K562 (cell line): ENCODE results near the gene ZDHHC12. TPM values are rescaled to one million over a fixed set of nuclear protein-coding genes. Genes with fewer than 3 reads are reported as not detected.

Experiments used
- ATAC-seq: fragments of 200-7000 bp; cut with Tn5 transposase; 3 replicates; pipeline ENCODE4 v1.9.1; 2020; ENCODE audit warnings: moderate library complexity
- BruUV-seq: library from RNA; stranded (reverse); fragments of 400-500 nt; replicated peaks from 2 replicates; lab custom pipeline; 2021; lab: Mats Ljungman, UMichigan
- CTCF ChIA-PET: fragments of 300-600 bp; formaldehyde crosslinking; extraction: SDS; loops from one replicate; lab custom pipeline; 2021; ENCODE audit warnings: low intra/inter-chr PET ratio; lab: Yijun Ruan, JAX
- POLR2A ChIA-PET: fragments of 300-600, 350-650 bp; sonication (Branson Sonifier 250); formaldehyde crosslinking; extraction: SDS; loops from one replicate; lab custom pipeline; 2021; ENCODE audit warnings: antibody characterized with exemption, inconsistent platforms; lab: Yijun Ruan, JAX
- DNase-seq, 4 experiments: peaks; one replicate each; pipeline versions ENCODE4 v3.0.0 to v3.0.0-alpha.2; 2011 to 2018; ENCODE audit warnings: low spot score in 3 of 4, mixed read lengths in 3 of 4; ENCODE audit errors: extremely low read depth in 1 of 4
- FAIRE-seq: peaks from 2 replicates; lab custom pipeline; 2011; peaks lifted over from hg19 to GRCh38; lab: Jason Lieb, UNC
- H2AFZ ChIP-seq: 2 replicates; pipeline ENCODE4 v1.6.0; 2011; ENCODE audit warnings: low read depth, low read length, control low read depth, inconsistent platforms
- H3K27ac ChIP-seq: fragments of 200-600 bp; 3 replicates; pipeline ENCODE4 v1.8.0; 2011; ENCODE audit warnings: low read depth, mild to moderate bottlenecking, control low read depth, inconsistent platforms, low read length, moderate library complexity, mixed read lengths; ENCODE audit errors: extremely low read depth
- H3K27me3 ChIP-seq, 2 experiments: fragments of 300-600 bp in 1 of 2; 2 replicates in 1 of 2; 3 replicates in 1 of 2; pipeline versions ENCODE4 v1.6.0 to v1.8.0; 2011; ENCODE audit warnings: inconsistent platforms in 2 of 2, low read length in 2 of 2, mild to moderate bottlenecking in 1 of 2, mixed read lengths in 1 of 2, moderate library complexity in 1 of 2; ENCODE audit not compliant: control insufficient read depth in 2 of 2, insufficient read depth in 2 of 2
- H3K36me3 ChIP-seq: fragments of 300-600 bp; 3 replicates; pipeline ENCODE4 v1.8.0; 2011; ENCODE audit warnings: mild to moderate bottlenecking, low read length, inconsistent platforms; ENCODE audit not compliant: control insufficient read depth, insufficient read depth
- H3K4me1 ChIP-seq, 2 experiments: fragments of 200-600 bp in 1 of 2; replicated peaks in 1 of 2; 2 replicates in 1 of 2; 3 replicates in 1 of 2; pipeline versions ENCODE4 v1.5.1 to v1.8.0; 2011; ENCODE audit warnings: inconsistent platforms in 2 of 2, low read length in 2 of 2, mild to moderate bottlenecking in 1 of 2, mixed read lengths in 1 of 2, moderate library complexity in 1 of 2; ENCODE audit not compliant: control insufficient read depth in 2 of 2, insufficient read depth in 2 of 2
- H3K4me2 ChIP-seq: 2 replicates; pipeline ENCODE4 v1.6.1; 2011; ENCODE audit warnings: low read length, control low read depth, inconsistent platforms, mixed read lengths; ENCODE audit not compliant: insufficient read depth
- H3K4me3 ChIP-seq: fragments of 200-600 bp; sonication (generic), shearing (Covaris generic); 2 replicates; pipeline ENCODE4 v1.5.1; 2016; ENCODE audit warnings: control low read depth, inconsistent platforms
- H3K79me2 ChIP-seq: fragments of 200-600 bp; 3 replicates; pipeline ENCODE4 v1.8.0; 2011; ENCODE audit warnings: low read length, inconsistent platforms; ENCODE audit not compliant: control insufficient read depth, insufficient read depth
- H3K9ac ChIP-seq, 2 experiments: 2 replicates each; pipeline versions ENCODE4 v1.6.0 to v1.6.1; 2011; ENCODE audit warnings: low read depth in 2 of 2, low read length in 2 of 2, control low read depth in 1 of 2, inconsistent platforms in 1 of 2, mild to moderate bottlenecking in 1 of 2, mixed read lengths in 1 of 2; ENCODE audit not compliant: insufficient read depth in 1 of 2
- H3K9me1 ChIP-seq: one replicate; pipeline ENCODE4 v1.6.0; 2011; ENCODE audit warnings: inconsistent platforms, mild to moderate bottlenecking, low read length, moderate library complexity; ENCODE audit not compliant: control insufficient read depth, insufficient read depth
- H3K9me3 ChIP-seq: replicated peaks from 2 replicates; pipeline ENCODE4 v1.5.1; 2011; ENCODE audit warnings: low read depth, low read length, inconsistent platforms; ENCODE audit not compliant: control insufficient read depth, insufficient read depth
- H4K20me1 ChIP-seq: replicated peaks from 2 replicates; pipeline ENCODE4 v1.6.1; 2011; ENCODE audit warnings: low read length, inconsistent platforms, mixed read lengths; ENCODE audit not compliant: control insufficient read depth, insufficient read depth
- KLF1 ChIP-seq: fragments of 450-650 bp; IDR thresholded peaks from 2 replicates; pipeline ENCODE4 v1.6.1; 2016; ENCODE audit warnings: missing genetic modification characterization, missing compliant biosample characterization
- PCBP2 ChIP-seq: fragments of 200-400 bp; formaldehyde crosslinking; IDR thresholded peaks from 2 replicates; pipeline ENCODE4 v1.6.1; 2018; ENCODE audit warnings: low read length, low read depth, mild to moderate bottlenecking, moderate library complexity; ENCODE audit not compliant: poor library complexity, severe bottlenecking
- WGBS: fragments of 100-300 bp; shearing (Covaris generic); methylation state at CpG from one replicate; pipeline ENCODE4 v1.1.6; 2016; ENCODE audit warnings: low coverage, mixed read lengths; ENCODE audit not compliant: insufficient coverage; ENCODE audit errors: missing lambda C conversion rate; 5-methylcytosine and 5-hydroxymethylcytosine counted together
- in situ Hi-C: fragments of 300-500 bp; cut with MboI; formaldehyde crosslinking; loops from 4 replicates; pipeline ENCODE4 v1.15.0; 2018; ENCODE audit warnings: inconsistent platforms, mixed read lengths
- intact Hi-C: fragments of 100-400 bp; cut with micrococcal nuclease; formaldehyde crosslinking; loops from 2 replicates; pipeline ENCODE4 v1.14.2; 2022
- polyA plus RNA-seq, 8 experiments: library from polyadenylated mRNA; depleted of rRNA in 4 of 8; stranded (reverse) in 5 of 8; unstranded in 3 of 8; fragments of >200 nt; fragmentation: Nextera tagmentation in 2 of 8; fragmentation: Illumina TruSeq in 1 of 8; extraction: Ambion mirVana in 2 of 8; extraction: Trizol in 1 of 8; gene quantifications; 2 replicates each; pipeline versions ENCODE4 v1.2.1 to v1.2.3, GENCODE V29; 2011 to 2014; ENCODE audit warnings: inconsistent platforms in 1 of 8, missing spikeins in 1 of 8
- total RNA-seq, 7 experiments: library from RNA; depleted of rRNA in 6 of 7; stranded (reverse); fragments of >200 nt in 6 of 7; fragmentation: Illumina TruSeq in 2 of 7; extraction: Trizol in 2 of 7; gene quantifications; 2 replicates each; pipeline versions ENCODE4 v1.2.1 to v1.2.3, GENCODE V29; 2011 to 2021; ENCODE audit warnings: low replicate concordance in 1 of 7
- TF ChIP-seq, protein P1 (sequence below): fragments of 450-650 bp; formaldehyde crosslinking; IDR thresholded peaks from 2 replicates; pipeline ENCODE4 v1.4.0; 2020; ENCODE audit warnings: mild to moderate bottlenecking, moderate library complexity
- TF ChIP-seq, protein P2 (sequence below), 2 experiments: fragments of 450-650 bp; IDR thresholded peaks; 2 replicates each; pipeline ENCODE4 v1.6.1; 2016

Gene ZDHHC12
- total and polyA plus RNA-seq, 9 of the 15 experiments (the other 6 are each of a cell fraction or from before 2014, with no cell fraction given): 0.21 to 38.0 (median 13.8) TPM

DNA sequence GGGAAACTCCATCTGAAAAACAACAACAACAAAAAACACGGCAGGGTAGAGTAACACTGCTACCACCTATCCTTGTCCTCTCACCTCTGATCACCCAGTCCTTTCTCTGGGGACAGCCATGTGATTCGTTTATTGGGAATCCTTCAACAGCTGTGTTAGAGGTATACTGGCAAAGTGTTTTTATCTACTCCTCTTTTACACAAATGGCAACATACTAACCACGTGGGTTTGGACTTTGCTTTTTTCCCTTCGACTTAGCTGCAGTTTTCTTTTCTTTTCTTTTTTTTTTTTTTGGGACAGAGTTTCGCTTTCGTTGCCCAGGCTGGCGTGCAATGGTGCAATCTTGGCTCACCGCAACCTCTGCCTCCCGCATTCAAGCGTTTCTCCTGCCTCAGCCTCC, 46.1 kb downstream of the ZDHHC12 start:
- Histone ChIP-seq H3K9ac (peak overlapping the region in 1 of 2 experiments; percentile 76; a peak in 1 of 4 replicates), H2AFZ (peak overlapping the region; percentile 73), H3K27ac (no peak overlapping the region), H3K4me3 (no peak overlapping the region), H3K27me3 (no peaks in the 10 kb centered on the region), H4K20me1 (no peaks in the 10 kb centered on the region), H3K9me3 (no peaks in the 10 kb centered on the region), H3K4me1 (peaks cover 2 to 11% of the 10 kb centered on the region in 2 experiments; a peak in 2 of 5 replicates), H3K4me2 (0 out of 2 replicates have a peak overlapping the region, but pooled peaks have one; percentile 19), H3K9me1 (no peaks in the 10 kb centered on the region), H3K36me3 (no peaks in the 10 kb centered on the region), H3K79me2 (no peaks in the 10 kb centered on the region)
- ChIA-PET CTCF (no interaction called here), POLR2A (interaction anchor here (0.5 to 3.5 kb wide), 5 partner anchors 9 to 1334 kb away, joined by 3 to 17 read pairs (median 3); no protein-coding TSS in a partner anchor)
- no peak for TF ChIP-seq KLF1 (tag)
- TF ChIP-seq, protein P1, sequence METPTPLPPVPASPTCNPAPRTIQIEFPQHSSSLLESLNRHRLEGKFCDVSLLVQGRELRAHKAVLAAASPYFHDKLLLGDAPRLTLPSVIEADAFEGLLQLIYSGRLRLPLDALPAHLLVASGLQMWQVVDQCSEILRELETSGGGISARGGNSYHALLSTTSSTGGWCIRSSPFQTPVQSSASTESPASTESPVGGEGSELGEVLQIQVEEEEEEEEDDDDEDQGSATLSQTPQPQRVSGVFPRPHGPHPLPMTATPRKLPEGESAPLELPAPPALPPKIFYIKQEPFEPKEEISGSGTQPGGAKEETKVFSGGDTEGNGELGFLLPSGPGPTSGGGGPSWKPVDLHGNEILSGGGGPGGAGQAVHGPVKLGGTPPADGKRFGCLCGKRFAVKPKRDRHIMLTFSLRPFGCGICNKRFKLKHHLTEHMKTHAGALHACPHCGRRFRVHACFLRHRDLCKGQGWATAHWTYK (CRISPR knock-in tag): no peak
- no peak for TF ChIP-seq PCBP2
- TF ChIP-seq, protein P2, sequence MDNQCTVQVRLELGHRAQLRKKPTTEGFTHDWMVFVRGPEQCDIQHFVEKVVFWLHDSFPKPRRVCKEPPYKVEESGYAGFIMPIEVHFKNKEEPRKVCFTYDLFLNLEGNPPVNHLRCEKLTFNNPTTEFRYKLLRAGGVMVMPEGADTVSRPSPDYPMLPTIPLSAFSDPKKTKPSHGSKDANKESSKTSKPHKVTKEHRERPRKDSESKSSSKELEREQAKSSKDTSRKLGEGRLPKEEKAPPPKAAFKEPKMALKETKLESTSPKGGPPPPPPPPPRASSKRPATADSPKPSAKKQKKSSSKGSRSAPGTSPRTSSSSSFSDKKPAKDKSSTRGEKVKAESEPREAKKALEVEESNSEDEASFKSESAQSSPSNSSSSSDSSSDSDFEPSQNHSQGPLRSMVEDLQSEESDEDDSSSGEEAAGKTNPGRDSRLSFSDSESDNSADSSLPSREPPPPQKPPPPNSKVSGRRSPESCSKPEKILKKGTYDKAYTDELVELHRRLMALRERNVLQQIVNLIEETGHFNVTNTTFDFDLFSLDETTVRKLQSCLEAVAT (IDR thresholded peaks at IDR 0.05): 0 out of 4 replicates have a peak, but pooled peaks of 1 of the 2 experiments have one; percentile 31
- ATAC-seq (peak; percentile 20; the same call in 2 of the 3 replicates), FAIRE-seq (no peak), DNase-seq (peak in 2 of 4 experiments; percentile 10 to 19)
- intact Hi-C loops (no loop called here), in situ Hi-C loops (no loop called here)
- WGBS: 28% methylated on average over 5 of the region's 10 CpGs
- BruUV-seq: no TSS peak
